Keratinocyte (primary cell): ENCODE results near the gene CMIP. TPM values are rescaled to one million over a fixed set of nuclear protein-coding genes. Genes with fewer than 3 reads are reported as not detected.

Experiments
- DNase-seq: peaks from one replicate; pipeline ENCODE4 v3.0.0-alpha.2; 2011; ENCODE audit warnings: low read depth, missing footprints, low spot score
- FAIRE-seq: peaks from 2 replicates; lab custom pipeline; 2011; peaks lifted over from hg19 to GRCh38; lab: Jason Lieb, UNC
- H2AFZ ChIP-seq: 2 replicates; pipeline ENCODE4 v1.6.0; 2012; ENCODE audit warnings: low read length, control low read depth, inconsistent platforms; ENCODE audit not compliant: control insufficient read depth
- H3K27ac ChIP-seq: 2 replicates; pipeline ENCODE4 v1.5.1; 2011; ENCODE audit warnings: low read length; ENCODE audit not compliant: control insufficient read depth, insufficient read depth
- H3K27me3 ChIP-seq: 3 replicates; pipeline ENCODE4 v1.6.0; 2011; ENCODE audit warnings: low read length; ENCODE audit not compliant: control insufficient read depth, insufficient read depth; ENCODE audit errors: extremely low read depth
- H3K36me3 ChIP-seq, 2 experiments: 2 replicates in 1 of 2; 3 replicates in 1 of 2; pipeline ENCODE4 v1.5.1; 2011; ENCODE audit warnings: low read length in 2 of 2, mild to moderate bottlenecking in 1 of 2; ENCODE audit not compliant: control insufficient read depth in 2 of 2, insufficient read depth in 2 of 2; ENCODE audit errors: extremely low read depth in 1 of 2
- H3K4me1 ChIP-seq: 3 replicates; pipeline ENCODE4 v1.5.1; 2011; ENCODE audit warnings: low read length; ENCODE audit not compliant: control insufficient read depth, insufficient read depth; ENCODE audit errors: extremely low read depth
- H3K4me2 ChIP-seq: 3 replicates; pipeline ENCODE4 v1.6.0; 2011; ENCODE audit warnings: low read depth, low read length; ENCODE audit not compliant: control insufficient read depth, insufficient read depth; ENCODE audit errors: extremely low read depth
- H3K4me3 ChIP-seq, 3 experiments: fragments of 200-600 bp in 1 of 3; sonication (generic) in 1 of 3; 2 replicates in 2 of 3; 3 replicates in 1 of 3; pipeline ENCODE4 v1.5.1; 2011 to 2016; ENCODE audit warnings: low read length in 3 of 3, mild to moderate bottlenecking in 3 of 3, control low read depth in 2 of 3, inconsistent platforms in 1 of 3, low read depth in 1 of 3, mixed read lengths in 1 of 3, mixed run types in 1 of 3, moderate library complexity in 1 of 3; ENCODE audit not compliant: control insufficient read depth in 2 of 3, insufficient read depth in 2 of 3; ENCODE audit errors: extremely low read depth in 1 of 3
- H3K79me2 ChIP-seq: 2 replicates; pipeline ENCODE4 v1.6.0; 2012; ENCODE audit warnings: low read length; ENCODE audit not compliant: control insufficient read depth, insufficient read depth
- H3K9ac ChIP-seq: 3 replicates; pipeline ENCODE4 v1.6.0; 2011; ENCODE audit warnings: low read length; ENCODE audit not compliant: control insufficient read depth, insufficient read depth; ENCODE audit errors: extremely low read depth
- H3K9me1 ChIP-seq: 3 replicates; pipeline ENCODE4 v1.6.0; 2011; ENCODE audit warnings: low read length; ENCODE audit not compliant: control insufficient read depth, insufficient read depth; ENCODE audit errors: extremely low read depth
- H3K9me3 ChIP-seq: 2 replicates; pipeline ENCODE4 v1.5.1; 2012; ENCODE audit warnings: low read depth, low read length; ENCODE audit not compliant: control insufficient read depth
- H4K20me1 ChIP-seq: 3 replicates; pipeline ENCODE4 v1.6.0; 2011; ENCODE audit warnings: low read length; ENCODE audit not compliant: control insufficient read depth, insufficient read depth; ENCODE audit errors: extremely low read depth
- CTCF ChIP-seq, 3 experiments: IDR thresholded peaks in 1 of 3; conservative IDR thresholded peaks in 1 of 3; optimal IDR thresholded peaks in 1 of 3; 2 replicates in 2 of 3; 3 replicates in 1 of 3; pipeline versions ENCODE3 to v1.5.1; 2011; ENCODE audit warnings: low read length in 3 of 3, mild to moderate bottlenecking in 3 of 3, moderate library complexity in 2 of 3, control low read depth in 1 of 3, inconsistent platforms in 1 of 3; ENCODE audit not compliant: insufficient read depth in 2 of 3; ENCODE audit errors: extremely low read depth in 1 of 3
- EZH2 ChIP-seq: IDR thresholded peaks from one replicate; pipeline ENCODE4 v1.6.1; 2012; ENCODE audit warnings: inconsistent platforms, mild to moderate bottlenecking, low read length, moderate library complexity
- dilution Hi-C: fragments of 300-500 bp; cut with MboI; formaldehyde crosslinking; loops from one replicate; pipeline ENCODE4 v1.7.0; 2020; ENCODE audit warnings: low sequenced_read_pairs; ENCODE audit not compliant: extremely low pct_ligation_motif_present
- polyA plus RNA-seq, 5 experiments: library from polyadenylated mRNA; depleted of rRNA in 3 of 5; stranded (reverse) in 3 of 5; stranded (forward) in 1 of 5; unstranded in 1 of 5; fragments of >200 nt; gene quantifications; 1 replicate in 1 of 5; 2 replicates in 3 of 5; 3 replicates in 1 of 5; pipeline versions ENCODE4 v1.2.1 to v1.2.3, GENCODE V29; 2011 to 2012; ENCODE audit warnings: missing spikeins in 2 of 5, low read depth in 1 of 5, low replicate concordance in 1 of 5

CMIP gene
- polyA plus RNA-seq, 1 donor (not counting 4 experiments of a cell fraction or from before 2014, with no cell fraction given) = 5.0 TPM

GRCh38 chr16:81710044-81710443 is 265.4 kb downstream of the CMIP start:
- dilution Hi-C loops = no loop called here
- H3K9me1 ChIP-seq = no peaks in the 10 kb centered on the region
- no peak overlapping the region for H3K9ac ChIP-seq
- DNase-seq (no peak), FAIRE-seq (no peak)
- no peaks in the 10 kb centered on the region for H3K9me3 ChIP-seq
- H3K27ac ChIP-seq = no peak overlapping the region
- peaks cover 19 to 35% of the 10 kb centered on the region in 2 experiments for H3K36me3 ChIP-seq
- TF ChIP-seq EZH2 = no peak
- TF ChIP-seq CTCF (optimal IDR thresholded peaks at IDR 0.05 in 1 of 3, IDR thresholded peaks at IDR 0.05 in 1 of 3, conservative IDR thresholded peaks at IDR 0.05 in 1 of 3; ENCODE audit: extremely low read depth in 1 of 3, insufficient read depth in 2 of 3, low read length in 3 of 3) = no peak
- no peak overlapping the region for H3K4me3 ChIP-seq
- peaks cover 19% of the 10 kb centered on the region for H3K4me1 ChIP-seq
- H4K20me1 ChIP-seq = no peaks in the 10 kb centered on the region
- H2AFZ ChIP-seq = no peak overlapping the region
- no peak overlapping the region for H3K4me2 ChIP-seq
- H3K79me2 ChIP-seq = no peaks in the 10 kb centered on the region
- no peaks in the 10 kb centered on the region for H3K27me3 ChIP-seq

DNA sequence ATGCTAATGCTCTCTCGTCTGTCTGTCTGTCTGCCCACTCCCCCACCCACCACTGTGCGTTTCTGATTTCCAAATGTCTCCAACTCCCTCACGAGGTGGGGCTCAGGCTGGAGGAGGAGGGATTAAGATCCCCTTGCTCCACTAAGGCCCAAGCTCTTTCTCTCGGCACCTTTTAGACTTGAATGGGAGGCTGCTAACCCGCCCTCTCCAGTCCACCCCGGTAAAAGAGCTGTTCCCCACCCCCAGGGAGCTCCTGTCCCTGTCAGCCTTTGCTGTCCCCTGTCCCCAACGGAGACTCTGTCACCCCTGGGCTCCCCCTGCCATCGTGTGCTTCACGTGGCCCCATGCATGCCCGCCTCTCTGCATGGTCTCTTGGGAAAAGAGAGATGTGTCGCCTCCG is 266.0 kb downstream of the CMIP start:
- H3K4me1 ChIP-seq = peaks cover 19% of the 10 kb centered on the region
- H3K9ac ChIP-seq = no peak overlapping the region
- no peak overlapping the region for H3K4me2 ChIP-seq

More for the DNA sequence above, 266.0 kb downstream of the CMIP start:
- dilution Hi-C loops = no loop called here
- FAIRE-seq (no peak), DNase-seq (no peak)
- H3K9me1 ChIP-seq = no peaks in the 10 kb centered on the region
- no peaks in the 10 kb centered on the region for H4K20me1 ChIP-seq
- no peak overlapping the region for H3K4me3 ChIP-seq
- no peak overlapping the region for H3K27ac ChIP-seq
- H3K9me3 ChIP-seq = no peaks in the 10 kb centered on the region
- no peak for TF ChIP-seq CTCF (optimal IDR thresholded peaks at IDR 0.05 in 1 of 3, IDR thresholded peaks at IDR 0.05 in 1 of 3, conservative IDR thresholded peaks at IDR 0.05 in 1 of 3; ENCODE audit: extremely low read depth in 1 of 3, insufficient read depth in 2 of 3, low read length in 3 of 3)
- TF ChIP-seq EZH2 = no peak
- no peaks in the 10 kb centered on the region for H3K27me3 ChIP-seq
- H3K79me2 ChIP-seq = no peaks in the 10 kb centered on the region
- peaks cover 18 to 30% of the 10 kb centered on the region in 2 experiments for H3K36me3 ChIP-seq
- no peak overlapping the region for H2AFZ ChIP-seq
